K562 (cell line): Measurements from ENCODE around the gene KATNB1. TPM values are rescaled to one million over a fixed set of nuclear protein-coding genes. Genes with fewer than 3 reads are reported as not detected.

Experiments
- BHLHE40 ChIP-seq: IDR thresholded peaks from 2 replicates; pipeline ENCODE4 v1.6.1; 2011; ENCODE audit warnings: low read length, improper control_type of control experiment
- L3MBTL2 ChIP-seq: fragments of 450-650 bp; IDR thresholded peaks from 2 replicates; pipeline ENCODE4 v1.6.1; 2016; ENCODE audit warnings: mild to moderate bottlenecking, moderate library complexity
- NR3C1 ChIP-seq: sonication (generic); formaldehyde crosslinking; IDR thresholded peaks from 2 replicates; pipeline ENCODE4 v1.8.1; 2022; ENCODE audit warnings: missing genetic modification reagents
- RAD21 ChIP-seq, 2 experiments: fragments of 250-450 bp in 1 of 2; fragments of 450-650 bp in 1 of 2; sonication (Bioruptor Pico) in 1 of 2; formaldehyde crosslinking in 1 of 2; IDR thresholded peaks in 1 of 2; conservative IDR thresholded peaks in 1 of 2; 2 replicates each; pipeline versions ENCODE4 v1.4.0 to v1.8.0; 2020 to 2022; ENCODE audit warnings: mild to moderate bottlenecking in 2 of 2, moderate library complexity in 1 of 2
- SP1 ChIP-seq: sonication (generic); formaldehyde crosslinking; IDR thresholded peaks from 2 replicates; pipeline ENCODE4 v1.8.1; 2022; ENCODE audit warnings: mild to moderate bottlenecking, missing genetic modification reagents
- YY1 ChIP-seq, 3 experiments: IDR thresholded peaks; 2 replicates each; pipeline ENCODE4 v1.6.1; 2011; ENCODE audit warnings: low read length in 2 of 3, mild to moderate bottlenecking in 2 of 3, moderate library complexity in 2 of 3, borderline replicate concordance in 1 of 3, control low read depth in 1 of 3, low read depth in 1 of 3; ENCODE audit not compliant: insufficient read depth in 3 of 3, insufficient replicate concordance in 2 of 3, control insufficient read depth in 1 of 3, insufficient read length in 1 of 3; ENCODE audit errors: extremely low read depth in 1 of 3
- ZNF224 ChIP-seq: sonication (generic); formaldehyde crosslinking; IDR thresholded peaks from 2 replicates; pipeline ENCODE4 v1.8.0; 2022; ENCODE audit warnings: mild to moderate bottlenecking, missing genetic modification reagents
- polyA plus RNA-seq, 8 experiments: library from polyadenylated mRNA; depleted of rRNA in 4 of 8; stranded (reverse) in 5 of 8; unstranded in 3 of 8; fragments of >200 nt; fragmentation: Nextera tagmentation in 2 of 8; fragmentation: Illumina TruSeq in 1 of 8; extraction: Ambion mirVana in 2 of 8; extraction: Trizol in 1 of 8; gene quantifications; 2 replicates each; pipeline versions ENCODE4 v1.2.1 to v1.2.3, GENCODE V29; 2011 to 2014; ENCODE audit warnings: inconsistent platforms in 1 of 8, missing spikeins in 1 of 8
- total RNA-seq, 7 experiments: library from RNA; depleted of rRNA in 6 of 7; stranded (reverse); fragments of >200 nt in 6 of 7; fragmentation: Illumina TruSeq in 2 of 7; extraction: Trizol in 2 of 7; gene quantifications; 2 replicates each; pipeline versions ENCODE4 v1.2.1 to v1.2.3, GENCODE V29; 2011 to 2021; ENCODE audit warnings: low replicate concordance in 1 of 7
- TF ChIP-seq, protein P1 (sequence below), 2 experiments: fragments of 450-650 bp in 1 of 2; sonication (generic) in 1 of 2; formaldehyde crosslinking in 1 of 2; IDR thresholded peaks; 2 replicates each; pipeline versions ENCODE4 v1.7.1 to v1.9.0; 2016 to 2022; ENCODE audit warnings: inconsistent platforms in 1 of 2, mild to moderate bottlenecking in 1 of 2, missing genetic modification reagents in 1 of 2
- TF ChIP-seq, protein P2 (sequence below), 2 experiments: fragments of 450-650 bp; IDR thresholded peaks; 2 replicates each; pipeline ENCODE4 v1.6.1; 2016

KATNB1 gene
- total and polyA plus RNA-seq, 9 of the 15 experiments (the other 6 are each of a cell fraction or from before 2014, with no cell fraction given): 1.2 to 52.6 (median 21.9) TPM

DNA sequence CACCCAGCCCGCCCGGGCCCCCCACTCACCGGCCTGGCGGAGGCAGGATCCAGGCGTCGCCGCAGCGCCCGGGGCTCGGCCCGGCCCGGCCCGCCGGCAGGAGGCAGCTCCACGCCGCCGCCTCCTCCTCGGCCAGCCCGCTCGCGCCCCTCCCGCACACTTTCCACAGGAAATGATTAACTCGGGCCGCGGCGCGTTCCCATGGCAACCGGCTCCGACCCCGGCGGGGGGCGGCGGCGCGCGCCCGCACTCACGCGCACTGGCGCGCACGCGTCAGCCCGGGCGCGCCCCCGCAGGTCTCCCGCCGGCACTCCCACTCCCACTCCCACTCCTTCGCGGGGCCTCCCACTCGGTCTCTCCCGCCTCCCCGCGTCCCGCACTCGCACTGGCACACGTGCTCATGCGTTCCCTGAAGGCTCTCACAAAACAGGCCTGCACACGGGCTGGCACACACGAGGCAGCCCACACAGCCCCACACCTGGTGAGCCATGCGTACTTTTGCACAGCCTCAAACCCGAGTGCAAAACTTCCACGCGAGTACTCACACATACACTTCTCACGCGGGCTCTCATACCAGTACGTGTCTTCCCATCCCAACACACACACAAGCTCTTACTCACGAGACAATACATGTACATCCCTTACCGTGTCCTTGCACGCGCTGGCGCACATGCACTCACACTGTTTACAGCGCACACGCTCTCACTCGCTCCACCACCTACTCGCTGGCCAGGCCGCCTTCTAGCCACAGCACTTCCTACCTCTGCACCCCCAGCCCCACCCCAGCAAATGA, 67.0 kb downstream of the KATNB1 start, which contains the start of gene KIFC3 (continued):
- TF ChIP-seq, protein P1, sequence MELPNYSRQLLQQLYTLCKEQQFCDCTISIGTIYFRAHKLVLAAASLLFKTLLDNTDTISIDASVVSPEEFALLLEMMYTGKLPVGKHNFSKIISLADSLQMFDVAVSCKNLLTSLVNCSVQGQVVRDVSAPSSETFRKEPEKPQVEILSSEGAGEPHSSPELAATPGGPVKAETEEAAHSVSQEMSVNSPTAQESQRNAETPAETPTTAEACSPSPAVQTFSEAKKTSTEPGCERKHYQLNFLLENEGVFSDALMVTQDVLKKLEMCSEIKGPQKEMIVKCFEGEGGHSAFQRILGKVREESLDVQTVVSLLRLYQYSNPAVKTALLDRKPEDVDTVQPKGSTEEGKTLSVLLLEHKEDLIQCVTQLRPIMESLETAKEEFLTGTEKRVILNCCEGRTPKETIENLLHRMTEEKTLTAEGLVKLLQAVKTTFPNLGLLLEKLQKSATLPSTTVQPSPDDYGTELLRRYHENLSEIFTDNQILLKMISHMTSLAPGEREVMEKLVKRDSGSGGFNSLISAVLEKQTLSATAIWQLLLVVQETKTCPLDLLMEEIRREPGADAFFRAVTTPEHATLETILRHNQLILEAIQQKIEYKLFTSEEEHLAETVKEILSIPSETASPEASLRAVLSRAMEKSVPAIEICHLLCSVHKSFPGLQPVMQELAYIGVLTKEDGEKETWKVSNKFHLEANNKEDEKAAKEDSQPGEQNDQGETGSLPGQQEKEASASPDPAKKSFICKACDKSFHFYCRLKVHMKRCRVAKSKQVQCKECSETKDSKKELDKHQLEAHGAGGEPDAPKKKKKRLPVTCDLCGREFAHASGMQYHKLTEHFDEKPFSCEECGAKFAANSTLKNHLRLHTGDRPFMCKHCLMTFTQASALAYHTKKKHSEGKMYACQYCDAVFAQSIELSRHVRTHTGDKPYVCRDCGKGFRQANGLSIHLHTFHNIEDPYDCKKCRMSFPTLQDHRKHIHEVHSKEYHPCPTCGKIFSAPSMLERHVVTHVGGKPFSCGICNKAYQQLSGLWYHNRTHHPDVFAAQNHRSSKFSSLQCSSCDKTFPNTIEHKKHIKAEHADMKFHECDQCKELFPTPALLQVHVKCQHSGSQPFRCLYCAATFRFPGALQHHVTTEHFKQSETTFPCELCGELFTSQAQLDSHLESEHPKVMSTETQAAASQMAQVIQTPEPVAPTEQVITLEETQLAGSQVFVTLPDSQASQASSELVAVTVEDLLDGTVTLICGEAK (IDR thresholded peaks at IDR 0.05): peak; percentile 55
- TF ChIP-seq, protein P1 (CRISPR knock-in tag; IDR thresholded peaks at IDR 0.05): 0 out of 2 replicates have a peak, but pooled peaks have one; percentile 53
- TF ChIP-seq SP1: peak; percentile 23; the same call in 1 of the 2 replicates
- TF ChIP-seq BHLHE40: peak; percentile 77
- TF ChIP-seq, protein P2, sequence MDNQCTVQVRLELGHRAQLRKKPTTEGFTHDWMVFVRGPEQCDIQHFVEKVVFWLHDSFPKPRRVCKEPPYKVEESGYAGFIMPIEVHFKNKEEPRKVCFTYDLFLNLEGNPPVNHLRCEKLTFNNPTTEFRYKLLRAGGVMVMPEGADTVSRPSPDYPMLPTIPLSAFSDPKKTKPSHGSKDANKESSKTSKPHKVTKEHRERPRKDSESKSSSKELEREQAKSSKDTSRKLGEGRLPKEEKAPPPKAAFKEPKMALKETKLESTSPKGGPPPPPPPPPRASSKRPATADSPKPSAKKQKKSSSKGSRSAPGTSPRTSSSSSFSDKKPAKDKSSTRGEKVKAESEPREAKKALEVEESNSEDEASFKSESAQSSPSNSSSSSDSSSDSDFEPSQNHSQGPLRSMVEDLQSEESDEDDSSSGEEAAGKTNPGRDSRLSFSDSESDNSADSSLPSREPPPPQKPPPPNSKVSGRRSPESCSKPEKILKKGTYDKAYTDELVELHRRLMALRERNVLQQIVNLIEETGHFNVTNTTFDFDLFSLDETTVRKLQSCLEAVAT (IDR thresholded peaks at IDR 0.05): peak; percentile 16 to 27; a peak in 1 of 4 replicates
- peak in 2 of 3 experiments; percentile 45 to 52 for TF ChIP-seq YY1 (IDR thresholded peaks at IDR 0.05; ENCODE audit: borderline replicate concordance in 1 of 3, control insufficient read depth in 1 of 3, extremely low read depth in 1 of 3, insufficient read depth in 3 of 3, insufficient read length in 1 of 3, insufficient replicate concordance in 2 of 3, low read depth in 1 of 3, low read length in 2 of 3)
- peak; percentile 96 for TF ChIP-seq L3MBTL2
- no peak for TF ChIP-seq NR3C1 (CRISPR knock-in tag)
- 0 out of 2 replicates have a peak, but pooled peaks have one; percentile 28 for TF ChIP-seq ZNF224 (CRISPR knock-in tag)
- peak in 1 of 2 experiments; percentile 61; a peak in 3 of 4 replicates for TF ChIP-seq RAD21 (CRISPR knock-in tag; conservative IDR thresholded peaks at IDR 0.05 in 1 of 2, IDR thresholded peaks at IDR 0.05 in 1 of 2)
